Keratinocyte (primary cell): Measurements from ENCODE around the gene LGALS14. TPM values are rescaled to one million over a fixed set of nuclear protein-coding genes. Genes with fewer than 3 reads are reported as not detected.

Experiments used
- DNase-seq: peaks from one replicate; pipeline ENCODE4 v3.0.0-alpha.2; 2011; ENCODE audit warnings: low read depth, missing footprints, low spot score
- FAIRE-seq: peaks from 2 replicates; lab custom pipeline; 2011; peaks lifted over from hg19 to GRCh38; lab: Jason Lieb, UNC
- H2AFZ ChIP-seq: 2 replicates; pipeline ENCODE4 v1.6.0; 2012; ENCODE audit warnings: low read length, control low read depth, inconsistent platforms; ENCODE audit not compliant: control insufficient read depth
- H3K27ac ChIP-seq: 2 replicates; pipeline ENCODE4 v1.5.1; 2011; ENCODE audit warnings: low read length; ENCODE audit not compliant: control insufficient read depth, insufficient read depth
- H3K27me3 ChIP-seq: 3 replicates; pipeline ENCODE4 v1.6.0; 2011; ENCODE audit warnings: low read length; ENCODE audit not compliant: control insufficient read depth, insufficient read depth; ENCODE audit errors: extremely low read depth
- H3K36me3 ChIP-seq, 2 experiments: 2 replicates in 1 of 2; 3 replicates in 1 of 2; pipeline ENCODE4 v1.5.1; 2011; ENCODE audit warnings: low read length in 2 of 2, mild to moderate bottlenecking in 1 of 2; ENCODE audit not compliant: control insufficient read depth in 2 of 2, insufficient read depth in 2 of 2; ENCODE audit errors: extremely low read depth in 1 of 2
- H3K4me1 ChIP-seq: 3 replicates; pipeline ENCODE4 v1.5.1; 2011; ENCODE audit warnings: low read length; ENCODE audit not compliant: control insufficient read depth, insufficient read depth; ENCODE audit errors: extremely low read depth
- H3K4me2 ChIP-seq: 3 replicates; pipeline ENCODE4 v1.6.0; 2011; ENCODE audit warnings: low read depth, low read length; ENCODE audit not compliant: control insufficient read depth, insufficient read depth; ENCODE audit errors: extremely low read depth
- H3K4me3 ChIP-seq, 3 experiments: fragments of 200-600 bp in 1 of 3; sonication (generic) in 1 of 3; 2 replicates in 2 of 3; 3 replicates in 1 of 3; pipeline ENCODE4 v1.5.1; 2011 to 2016; ENCODE audit warnings: low read length in 3 of 3, mild to moderate bottlenecking in 3 of 3, control low read depth in 2 of 3, inconsistent platforms in 1 of 3, low read depth in 1 of 3, mixed read lengths in 1 of 3, mixed run types in 1 of 3, moderate library complexity in 1 of 3; ENCODE audit not compliant: control insufficient read depth in 2 of 3, insufficient read depth in 2 of 3; ENCODE audit errors: extremely low read depth in 1 of 3
- H3K79me2 ChIP-seq: 2 replicates; pipeline ENCODE4 v1.6.0; 2012; ENCODE audit warnings: low read length; ENCODE audit not compliant: control insufficient read depth, insufficient read depth
- H3K9ac ChIP-seq: 3 replicates; pipeline ENCODE4 v1.6.0; 2011; ENCODE audit warnings: low read length; ENCODE audit not compliant: control insufficient read depth, insufficient read depth; ENCODE audit errors: extremely low read depth
- H3K9me1 ChIP-seq: 3 replicates; pipeline ENCODE4 v1.6.0; 2011; ENCODE audit warnings: low read length; ENCODE audit not compliant: control insufficient read depth, insufficient read depth; ENCODE audit errors: extremely low read depth
- H3K9me3 ChIP-seq: 2 replicates; pipeline ENCODE4 v1.5.1; 2012; ENCODE audit warnings: low read depth, low read length; ENCODE audit not compliant: control insufficient read depth
- H4K20me1 ChIP-seq: 3 replicates; pipeline ENCODE4 v1.6.0; 2011; ENCODE audit warnings: low read length; ENCODE audit not compliant: control insufficient read depth, insufficient read depth; ENCODE audit errors: extremely low read depth
- CTCF ChIP-seq, 3 experiments: IDR thresholded peaks in 1 of 3; conservative IDR thresholded peaks in 1 of 3; optimal IDR thresholded peaks in 1 of 3; 2 replicates in 2 of 3; 3 replicates in 1 of 3; pipeline versions ENCODE3 to v1.5.1; 2011; ENCODE audit warnings: low read length in 3 of 3, mild to moderate bottlenecking in 3 of 3, moderate library complexity in 2 of 3, control low read depth in 1 of 3, inconsistent platforms in 1 of 3; ENCODE audit not compliant: insufficient read depth in 2 of 3; ENCODE audit errors: extremely low read depth in 1 of 3
- EZH2 ChIP-seq: IDR thresholded peaks from one replicate; pipeline ENCODE4 v1.6.1; 2012; ENCODE audit warnings: inconsistent platforms, mild to moderate bottlenecking, low read length, moderate library complexity
- dilution Hi-C: fragments of 300-500 bp; cut with MboI; formaldehyde crosslinking; loops from one replicate; pipeline ENCODE4 v1.7.0; 2020; ENCODE audit warnings: low sequenced_read_pairs; ENCODE audit not compliant: extremely low pct_ligation_motif_present
- polyA plus RNA-seq, 5 experiments: library from polyadenylated mRNA; depleted of rRNA in 3 of 5; stranded (reverse) in 3 of 5; stranded (forward) in 1 of 5; unstranded in 1 of 5; fragments of >200 nt; gene quantifications; 1 replicate in 1 of 5; 2 replicates in 3 of 5; 3 replicates in 1 of 5; pipeline versions ENCODE4 v1.2.1 to v1.2.3, GENCODE V29; 2011 to 2012; ENCODE audit warnings: missing spikeins in 2 of 5, low read depth in 1 of 5, low replicate concordance in 1 of 5

Gene LGALS14
- polyA plus RNA-seq, 1 donor (not counting 4 experiments of a cell fraction or from before 2014, with no cell fraction given): not detected

DNA sequence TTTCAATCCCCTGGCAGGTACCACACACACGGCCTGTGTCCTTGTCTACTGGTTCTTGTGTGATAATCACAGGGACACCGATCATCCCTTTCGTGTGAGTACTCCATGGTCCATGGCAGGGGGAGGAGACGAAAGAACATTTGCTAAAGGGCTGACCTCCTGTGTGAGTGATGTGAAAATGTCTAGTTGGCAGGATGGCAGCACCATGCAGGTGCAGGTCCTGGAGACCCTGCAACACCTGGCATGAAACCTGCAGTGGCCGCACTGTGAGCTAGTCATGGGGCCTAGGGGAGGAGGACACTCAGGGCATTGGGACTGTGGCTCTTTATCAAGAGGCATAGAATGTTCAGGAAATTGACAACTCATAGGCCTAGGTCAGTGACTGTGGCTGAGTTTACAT, 22.9 kb upstream of the LGALS14 start:
- no peaks in the 10 kb centered on the region for H3K79me2 ChIP-seq
- no peak overlapping the region for H3K9ac ChIP-seq
- no peaks in the 10 kb centered on the region for H3K9me1 ChIP-seq
- dilution Hi-C loops: no loop called here
- H3K4me2 ChIP-seq: no peak overlapping the region
- H3K4me3 ChIP-seq: no peak overlapping the region
- no peaks in the 10 kb centered on the region for H4K20me1 ChIP-seq
- H3K27me3 ChIP-seq: no peaks in the 10 kb centered on the region
- DNase-seq (no peak), FAIRE-seq (no peak)
- H3K9me3 ChIP-seq: no peaks in the 10 kb centered on the region
- H3K27ac ChIP-seq: no peak overlapping the region
- H3K4me1 ChIP-seq: no peaks in the 10 kb centered on the region
- H3K36me3 ChIP-seq: no peaks in the 10 kb centered on the region
- TF ChIP-seq EZH2 (no peak), CTCF (optimal IDR thresholded peaks at IDR 0.05 in 1 of 3, IDR thresholded peaks at IDR 0.05 in 1 of 3, conservative IDR thresholded peaks at IDR 0.05 in 1 of 3; ENCODE audit: extremely low read depth in 1 of 3, insufficient read depth in 2 of 3, low read length in 3 of 3) (no peak)
- H2AFZ ChIP-seq: no peak overlapping the region

- no peaks in the 10 kb centered on the region for H3K79me2 ChIP-seq
- dilution Hi-C loops: no loop called here
- H3K4me2 ChIP-seq: no peak overlapping the region
- H4K20me1 ChIP-seq: no peaks in the 10 kb centered on the region
- TF ChIP-seq CTCF (optimal IDR thresholded peaks at IDR 0.05 in 1 of 3, IDR thresholded peaks at IDR 0.05 in 1 of 3, conservative IDR thresholded peaks at IDR 0.05 in 1 of 3; ENCODE audit: extremely low read depth in 1 of 3, insufficient read depth in 2 of 3, low read length in 3 of 3): no peak
- TF ChIP-seq EZH2: no peak
- H3K4me3 ChIP-seq: no peak overlapping the region
- no peak overlapping the region for H3K27ac ChIP-seq
- no peaks in the 10 kb centered on the region for H3K4me1 ChIP-seq
- no peaks in the 10 kb centered on the region for H3K9me1 ChIP-seq
- no peak overlapping the region for H2AFZ ChIP-seq
- no peaks in the 10 kb centered on the region for H3K27me3 ChIP-seq
- no peaks in the 10 kb centered on the region for H3K36me3 ChIP-seq
- DNase-seq (no peak), FAIRE-seq (no peak)
- no peak overlapping the region for H3K9ac ChIP-seq
- H3K9me3 ChIP-seq: no peaks in the 10 kb centered on the region
Observed at GRCh38 chr19:39684267-39684666, 20.0 kb upstream of the LGALS14 start.
